K562 (cell line): ENCODE data around the gene EEF2.

Source experiments
- CTCF ChIP-seq, 3 experiments: IDR thresholded peaks in 2 of 3; conservative IDR thresholded peaks in 1 of 3; 2 replicates each; pipeline ENCODE4 v1.5.1; 2011 to 2012; ENCODE audit warnings: low read length in 3 of 3, mild to moderate bottlenecking in 3 of 3, control low read depth in 2 of 3, improper control_type of control experiment in 1 of 3, inconsistent platforms in 1 of 3, low read depth in 1 of 3, mixed read lengths in 1 of 3, moderate library complexity in 1 of 3; ENCODE audit not compliant: insufficient read depth in 2 of 3
- E2F1 ChIP-seq: sonication (generic); formaldehyde crosslinking; IDR thresholded peaks from 2 replicates; pipeline ENCODE4 v1.8.1; 2023; ENCODE audit warnings: mild to moderate bottlenecking, missing genetic modification reagents, moderate library complexity
- EHMT2 ChIP-seq: fragments of 450-650 bp; IDR thresholded peaks from 2 replicates; pipeline ENCODE4 v1.6.1; 2018; ENCODE audit warnings: antibody characterized with exemption
- GABPA ChIP-seq: fragments of 200-800 bp; sonication (Bioruptor generic); conservative IDR thresholded peaks from 2 replicates; pipeline ENCODE4 v1.6.1; 2016; ENCODE audit warnings: low read depth, missing genetic modification characterization, missing compliant biosample characterization
- HBP1 ChIP-seq: fragments of 450-650 bp; formaldehyde crosslinking; IDR thresholded peaks from 2 replicates; pipeline ENCODE4 v1.4.0; 2022; ENCODE audit warnings: missing genetic modification characterization
- HSF4 ChIP-seq: fragments of 250-450 bp; sonication (Bioruptor Pico); IDR thresholded peaks from 2 replicates; pipeline ENCODE4 v2.1.2; 2022; ENCODE audit warnings: mild to moderate bottlenecking, moderate library complexity, borderline replicate concordance
- NBN ChIP-seq: fragments of 450-650 bp; IDR thresholded peaks from 2 replicates; pipeline ENCODE4 v1.6.1; 2016; ENCODE audit warnings: low read depth, mild to moderate bottlenecking
- NR2C2 ChIP-seq, 2 experiments: fragments of 200-800 bp in 1 of 2; sonication (Bioruptor generic) in 1 of 2; sonication (generic) in 1 of 2; formaldehyde crosslinking in 1 of 2; IDR thresholded peaks; 2 replicates each; pipeline versions ENCODE4 v1.6.1 to v1.8.0; 2016 to 2022; ENCODE audit warnings: mild to moderate bottlenecking in 1 of 2, missing compliant biosample characterization in 1 of 2, missing genetic modification characterization in 1 of 2, missing genetic modification reagents in 1 of 2
- REST ChIP-seq, 2 experiments: fragments of 450-650 bp; formaldehyde crosslinking in 1 of 2; IDR thresholded peaks; 2 replicates each; pipeline versions ENCODE4 v1.4.0 to v1.6.1; 2014 to 2020; ENCODE audit warnings: mild to moderate bottlenecking in 2 of 2, borderline replicate concordance in 1 of 2, low read depth in 1 of 2
- SRF ChIP-seq, 2 experiments: fragments of 250-450, 450-650 bp in 1 of 2; sonication (Bioruptor Pico) in 1 of 2; sonication (generic) in 1 of 2; formaldehyde crosslinking; IDR thresholded peaks; 2 replicates each; pipeline versions ENCODE4 v1.5.0 to v1.5.1; 2020 to 2022; ENCODE audit warnings: mild to moderate bottlenecking in 1 of 2, missing genetic modification reagents in 1 of 2
- ZNF445 ChIP-seq: fragments of 250-450 bp; sonication (Bioruptor Pico); IDR thresholded peaks from 2 replicates; pipeline ENCODE4 v1.4.0; 2020; ENCODE audit warnings: low read depth, mild to moderate bottlenecking, moderate library complexity
- ZNF512 ChIP-seq: IDR thresholded peaks from 2 replicates; pipeline ENCODE4 v1.6.1; 2016; ENCODE audit warnings: missing genetic modification characterization, missing compliant biosample characterization
- ZNF639 ChIP-seq, 2 experiments: fragments of 200-800 bp in 1 of 2; sonication (Bioruptor generic) in 1 of 2; sonication (generic) in 1 of 2; formaldehyde crosslinking in 1 of 2; IDR thresholded peaks in 1 of 2; conservative IDR thresholded peaks in 1 of 2; 2 replicates each; pipeline versions ENCODE4 v1.5.0 to v1.6.1; 2016 to 2020; ENCODE audit warnings: missing compliant biosample characterization in 1 of 2, missing genetic modification characterization in 1 of 2, missing genetic modification reagents in 1 of 2
- ZZZ3 ChIP-seq: fragments of 450-650 bp; IDR thresholded peaks from 2 replicates; pipeline ENCODE4 v1.6.1; 2016; ENCODE audit warnings: antibody characterized with exemption, mild to moderate bottlenecking, moderate library complexity

- TF ChIP-seq ZNF445 (CRISPR knock-in tag) (no peak), HBP1 (CRISPR knock-in tag) (no peak), ZZZ3 (no peak), EHMT2 (no peak), NR2C2 (CRISPR knock-in tag; IDR thresholded peaks at IDR 0.05) (no peak), NR2C2 (tag; IDR thresholded peaks at IDR 0.05) (no peak), SRF (CRISPR knock-in tag; IDR thresholded peaks at IDR 0.05) (no peak), E2F1 (no peak), ZNF512 (no peak), HSF4 (CRISPR knock-in tag) (no peak), GABPA (tag) (no peak), CTCF (IDR thresholded peaks at IDR 0.05 in 2 of 3, conservative IDR thresholded peaks at IDR 0.05 in 1 of 3; ENCODE audit: insufficient read depth in 2 of 3, low read depth in 1 of 3, low read length in 3 of 3) (no peak), NBN (no peak), REST (IDR thresholded peaks at IDR 0.05; ENCODE audit: borderline replicate concordance) (no peak), REST (CRISPR knock-in tag; IDR thresholded peaks at IDR 0.05; ENCODE audit: low read depth) (no peak), ZNF639 (CRISPR knock-in tag; conservative IDR thresholded peaks at IDR 0.05 in 1 of 2, IDR thresholded peaks at IDR 0.05 in 1 of 2) (no peak)
Measured at GRCh38 chr19:3955688-3956087, 29.6 kb downstream of the EEF2 start.
